Fibroblast of the aortic adventitia (primary cell): ENCODE measurements around the gene KRT37. TPM values are rescaled to one million over a fixed set of nuclear protein-coding genes. Genes with fewer than 3 reads are reported as not detected.
"Not testable (repeated sequence)": the region's sequence is repeated elsewhere in the genome, so short reads cannot be mapped to it uniquely, and the experiment has no call there.

Experiments used
- DNase-seq: peaks from one replicate; pipeline ENCODE4 v3.0.0-alpha.2; 2010; ENCODE audit warnings: low read depth
- H3K4me3 ChIP-seq: 2 replicates; pipeline ENCODE4 v1.5.1; 2011; ENCODE audit warnings: low read depth, mild to moderate bottlenecking, control low read depth, low read length, moderate library complexity
- total RNA-seq: library from RNA; depleted of rRNA; stranded (reverse); fragments of >200 nt; gene quantifications from 2 replicates; pipeline ENCODE4 v1.2.3, GENCODE V29; 2012; ENCODE audit warnings: low replicate concordance
- TF ChIP-seq, protein P1 (sequence below): IDR thresholded peaks from 2 replicates; pipeline ENCODE4 v1.5.1; 2011; ENCODE audit warnings: mild to moderate bottlenecking, low read length, control low read depth, inconsistent platforms; ENCODE audit not compliant: insufficient read depth

KRT37 gene
- total RNA-seq, 1 donor = not detected

GRCh38 chr17:41396996-41397660 is 27.3 kb downstream of the KRT37 start, which contains the start of gene KRT31:
Gene KRT31 (minus strand): TSS chr17:41397608. CDS start chr17:41397539, 69 bp downstream.
- TF ChIP-seq, protein P1, sequence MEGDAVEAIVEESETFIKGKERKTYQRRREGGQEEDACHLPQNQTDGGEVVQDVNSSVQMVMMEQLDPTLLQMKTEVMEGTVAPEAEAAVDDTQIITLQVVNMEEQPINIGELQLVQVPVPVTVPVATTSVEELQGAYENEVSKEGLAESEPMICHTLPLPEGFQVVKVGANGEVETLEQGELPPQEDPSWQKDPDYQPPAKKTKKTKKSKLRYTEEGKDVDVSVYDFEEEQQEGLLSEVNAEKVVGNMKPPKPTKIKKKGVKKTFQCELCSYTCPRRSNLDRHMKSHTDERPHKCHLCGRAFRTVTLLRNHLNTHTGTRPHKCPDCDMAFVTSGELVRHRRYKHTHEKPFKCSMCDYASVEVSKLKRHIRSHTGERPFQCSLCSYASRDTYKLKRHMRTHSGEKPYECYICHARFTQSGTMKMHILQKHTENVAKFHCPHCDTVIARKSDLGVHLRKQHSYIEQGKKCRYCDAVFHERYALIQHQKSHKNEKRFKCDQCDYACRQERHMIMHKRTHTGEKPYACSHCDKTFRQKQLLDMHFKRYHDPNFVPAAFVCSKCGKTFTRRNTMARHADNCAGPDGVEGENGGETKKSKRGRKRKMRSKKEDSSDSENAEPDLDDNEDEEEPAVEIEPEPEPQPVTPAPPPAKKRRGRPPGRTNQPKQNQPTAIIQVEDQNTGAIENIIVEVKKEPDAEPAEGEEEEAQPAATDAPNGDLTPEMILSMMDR = no peak
- H3K4me3 ChIP-seq = no peak within 1 kb of the TSS
- no peak for DNase-seq

- H3K4me3 ChIP-seq = no peak overlapping the region
- TF ChIP-seq, protein P1 = no peak
- no peak for DNase-seq
These were observed 28.0 kb downstream of the KRT37 start for GRCh38 chr17:41396340-41396739.

DNA sequence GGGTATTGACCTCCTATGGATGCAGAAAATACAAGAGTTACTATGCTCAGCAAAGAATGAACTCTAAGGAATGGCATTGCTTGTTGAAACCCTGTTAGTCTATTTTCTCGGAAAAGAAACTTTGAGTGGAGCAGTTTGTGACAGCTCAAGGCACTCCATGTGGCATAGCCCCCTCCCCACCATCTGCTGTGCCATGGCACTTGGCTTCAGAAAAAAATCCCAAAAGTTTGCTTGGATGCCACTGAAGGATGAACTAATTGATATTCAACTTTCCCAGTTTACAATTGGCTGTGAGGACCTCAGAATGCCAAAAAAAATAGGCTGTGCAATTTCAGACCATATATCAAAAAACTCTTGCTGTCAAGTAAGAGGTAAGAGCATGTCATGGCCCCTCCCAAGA is 28.8 kb downstream of the KRT37 start:
- DNase-seq = no peak
- H3K4me3 ChIP-seq = no peak overlapping the region
- TF ChIP-seq, protein P1 = no peak

DNA sequence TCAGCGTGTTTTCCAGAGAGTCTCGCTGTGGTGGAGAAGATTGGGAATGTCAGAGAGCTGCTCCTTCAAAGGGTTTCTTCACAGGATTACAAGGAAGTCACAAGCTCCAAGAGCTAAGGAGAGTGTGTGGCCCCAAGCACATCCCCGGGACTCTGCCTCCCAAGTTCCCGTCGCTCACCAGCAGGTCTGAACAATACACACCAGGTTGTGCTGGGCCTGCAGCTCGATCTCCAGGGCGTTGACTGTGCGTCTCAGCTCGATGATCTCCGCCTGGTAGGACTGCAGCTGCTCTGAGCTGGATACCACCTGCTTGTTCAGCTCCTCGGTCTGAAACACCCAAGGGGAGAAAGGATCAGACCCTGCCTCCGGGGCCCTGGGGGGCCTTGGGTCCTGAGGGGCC is 29.3 kb downstream of the KRT37 start:
- not testable (repeated sequence) for DNase-seq, H3K4me3 ChIP-seq

DNA sequence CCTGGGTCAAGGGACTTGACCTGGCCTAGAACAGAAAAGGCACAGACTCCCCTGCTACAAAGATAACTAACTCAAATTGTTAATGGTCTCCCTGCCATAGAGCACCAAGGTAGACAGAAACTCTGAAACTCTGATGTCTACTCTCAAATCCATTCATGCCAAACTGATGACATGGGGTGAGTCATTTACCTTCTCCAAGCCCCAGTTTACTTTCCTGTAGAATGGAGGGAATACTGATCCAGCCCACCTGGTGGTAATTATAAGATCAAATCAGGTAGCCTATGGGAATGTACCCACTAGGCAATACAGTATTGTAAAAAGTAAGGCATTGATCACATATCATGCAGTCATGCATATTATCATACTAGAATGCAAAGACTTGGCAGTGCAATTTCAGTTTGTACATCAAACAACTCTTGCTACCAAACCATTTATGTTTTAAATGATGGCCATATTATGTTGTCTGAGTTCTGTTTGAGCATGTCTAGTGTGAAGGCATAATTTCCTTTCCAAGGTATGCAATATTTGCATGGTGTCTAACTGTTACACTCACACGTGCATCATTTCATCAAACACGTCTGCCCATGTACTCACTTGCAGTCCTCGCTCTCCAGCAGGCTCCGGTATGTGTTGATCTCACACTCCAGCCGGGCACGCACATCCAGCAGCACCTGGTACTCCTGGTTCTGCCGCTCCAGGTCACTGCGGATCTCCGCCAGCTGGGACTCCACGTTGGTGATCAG is 30.0 kb downstream of the KRT37 start:
- TF ChIP-seq, protein P1 = no peak
- DNase-seq = no peak
- H3K4me3 ChIP-seq = no peak overlapping the region

- no peak overlapping the region for H3K4me3 ChIP-seq
- TF ChIP-seq, protein P1 = no peak
- no peak for DNase-seq
These were observed 30.6 kb downstream of the KRT37 start for GRCh38 chr17:41393826-41394225.

GRCh38 chr17:41393294-41393693 is 31.1 kb downstream of the KRT37 start:
- TF ChIP-seq, protein P1 = no peak

More at GRCh38 chr17:41393294-41393693, 31.1 kb downstream of the KRT37 start:
- DNase-seq = peak; percentile 68
- no peak overlapping the region for H3K4me3 ChIP-seq
